ENCODE data around the gene MYO6.
"Not testable (repeated sequence)": the region's sequence is repeated elsewhere in the genome, so short reads cannot be mapped to it uniquely, and the experiment has no call there.

Gene MYO6

GRCh38 chr6:75880305-75880704, 131.3 kb downstream of the MYO6 start:
- no peak for FAIRE-seq
- DNase-seq (ENCODE audit: low spot score): no peak

GRCh38 chr6:75882734-75883133, 133.7 kb downstream of the MYO6 start:
- no peak for FAIRE-seq
- DNase-seq (ENCODE audit: low spot score): peak; percentile 20

GRCh38 chr6:75884822-75885221, 135.8 kb downstream of the MYO6 start:
- FAIRE-seq (no peak), DNase-seq (ENCODE audit: low spot score) (no peak)

- no peak for FAIRE-seq
- no peak for DNase-seq (ENCODE audit: low spot score)
Observed at GRCh38 chr6:75892384-75892783, 143.3 kb downstream of the MYO6 start.

GRCh38 chr6:75893058-75893775, 144.2 kb downstream of the MYO6 start:
- peak; percentile 80 for FAIRE-seq
- peak; percentile 43 for DNase-seq (ENCODE audit: low spot score)

GRCh38 chr6:75893776-75894152, 144.7 kb downstream of the MYO6 start:
- FAIRE-seq (no peak), DNase-seq (ENCODE audit: low spot score) (no peak)

- FAIRE-seq (no peak), DNase-seq (ENCODE audit: low spot score) (no peak)
Observed at GRCh38 chr6:75896526-75896925, 147.5 kb downstream of the MYO6 start.

GRCh38 chr6:75900216-75900615, 151.2 kb downstream of the MYO6 start:
- FAIRE-seq; DNase-seq (ENCODE audit: low spot score): not testable (repeated sequence)

- FAIRE-seq; DNase-seq (ENCODE audit: low spot score): not testable (repeated sequence)
Observed at GRCh38 chr6:75905129-75905528, 156.1 kb downstream of the MYO6 start.

GRCh38 chr6:75906871-75907270, 157.8 kb downstream of the MYO6 start:
- no peak for FAIRE-seq
- DNase-seq (ENCODE audit: low spot score): no peak

- DNase-seq (ENCODE audit: low spot score) (no peak), FAIRE-seq (no peak)
Observed at GRCh38 chr6:75907444-75907843, 158.4 kb downstream of the MYO6 start.

GRCh38 chr6:75913040-75913439, 164.0 kb downstream of the MYO6 start:
- DNase-seq (ENCODE audit: low spot score) (no peak), FAIRE-seq (no peak)

- FAIRE-seq: peak; percentile 36
- peak; percentile 20 for DNase-seq (ENCODE audit: low spot score)
Observed at GRCh38 chr6:75922226-75922625, 173.2 kb downstream of the MYO6 start.

GRCh38 chr6:75926293-75927168, 177.5 kb downstream of the MYO6 start:
- FAIRE-seq (no peak), DNase-seq (ENCODE audit: low spot score) (no peak)

GRCh38 chr6:75931011-75931680, 182.1 kb downstream of the MYO6 start:
- DNase-seq (ENCODE audit: low spot score): no peak
- no peak for FAIRE-seq

- DNase-seq (ENCODE audit: low spot score): no peak
- no peak for FAIRE-seq
Observed at GRCh38 chr6:75932067-75932466, 183.0 kb downstream of the MYO6 start.

- DNase-seq (ENCODE audit: low spot score) (no peak), FAIRE-seq (no peak)
Observed at GRCh38 chr6:75933387-75933975, 184.4 kb downstream of the MYO6 start.

GRCh38 chr6:75934643-75935472, 185.8 kb downstream of the MYO6 start:
- peak; percentile 30 for DNase-seq (ENCODE audit: low spot score)
- no peak for FAIRE-seq

- no peak for FAIRE-seq
- DNase-seq (ENCODE audit: low spot score): no peak
Observed at GRCh38 chr6:75935473-75935793, 186.4 kb downstream of the MYO6 start.

GRCh38 chr6:75936682-75937081, 187.6 kb downstream of the MYO6 start:
- DNase-seq (ENCODE audit: low spot score) (no peak), FAIRE-seq (no peak)

GRCh38 chr6:75937846-75938245, 188.8 kb downstream of the MYO6 start:
- no peak for DNase-seq (ENCODE audit: low spot score)
- no peak for FAIRE-seq

Measured in RCC 7860 (cell line).